Liver (tissue), 9 donors: Measurements from ENCODE around the gene CELF5. TPM values are rescaled to one million over a fixed set of nuclear protein-coding genes. Genes with fewer than 3 reads are reported as not detected.

Experiments used
- DNase-seq: peaks from one replicate; pipeline ENCODE4 v3.0.0-alpha.2; 2017; ENCODE audit warnings: low spot score
- H3K27ac ChIP-seq, 2 donors: one replicate each; pipeline ENCODE4 v1.7.0; 2013; ENCODE audit warnings: inconsistent platforms in 2 of 2, low read length in 2 of 2, control low read depth in 1 of 2, low read depth in 1 of 2, mild to moderate bottlenecking in 1 of 2
- H3K27me3 ChIP-seq, 4 donors: one replicate each; pipeline versions ENCODE4 v1.6.1 to v1.7.0; 2013; ENCODE audit warnings: low read length in 3 of 4, inconsistent platforms in 1 of 4, mild to moderate bottlenecking in 1 of 4, moderate library complexity in 1 of 4; ENCODE audit not compliant: control insufficient read depth in 4 of 4, insufficient read depth in 4 of 4
- H3K36me3 ChIP-seq, 4 donors: one replicate each; pipeline versions ENCODE4 v1.6.1 to v1.7.0; 2013; ENCODE audit warnings: low read length in 3 of 4, mild to moderate bottlenecking in 3 of 4, low read depth in 1 of 4, moderate library complexity in 1 of 4; ENCODE audit not compliant: control insufficient read depth in 4 of 4, insufficient read depth in 3 of 4
- H3K4me1 ChIP-seq, 4 donors: one replicate each; pipeline versions ENCODE4 v1.6.1 to v1.7.0; 2013; ENCODE audit warnings: low read length in 3 of 4, mild to moderate bottlenecking in 3 of 4, moderate library complexity in 1 of 4; ENCODE audit not compliant: control insufficient read depth in 4 of 4, insufficient read depth in 4 of 4
- H3K4me3 ChIP-seq, 3 donors: one replicate each; pipeline versions ENCODE4 v1.6.1 to v1.7.0; 2013; ENCODE audit warnings: low read length in 3 of 3, control low read depth in 1 of 3, low read depth in 1 of 3, mild to moderate bottlenecking in 1 of 3
- H3K9ac ChIP-seq, 2 donors: one replicate each; pipeline ENCODE4 v1.7.0; 2013; ENCODE audit warnings: low read length in 2 of 2, mild to moderate bottlenecking in 2 of 2, moderate library complexity in 2 of 2, control low read depth in 1 of 2, low read depth in 1 of 2
- H3K9me3 ChIP-seq, 4 donors: one replicate each; pipeline versions ENCODE4 v1.6.1 to v1.7.0; 2013; ENCODE audit warnings: low read length in 3 of 4; ENCODE audit not compliant: control insufficient read depth in 4 of 4
- EGR1 ChIP-seq, 2 donors: IDR thresholded peaks; 2 replicates each; pipeline ENCODE4 v1.6.1; 2016 to 2018; ENCODE audit warnings: antibody characterized with exemption in 2 of 2, low read depth in 2 of 2
- FOXA1 ChIP-seq: IDR thresholded peaks from 2 replicates; pipeline ENCODE4 v1.6.1; 2016; ENCODE audit warnings: antibody characterized with exemption
- FOXA2 ChIP-seq: IDR thresholded peaks from 2 replicates; pipeline ENCODE4 v1.6.1; 2016; ENCODE audit warnings: antibody characterized with exemption
- GABPA ChIP-seq, 2 donors: IDR thresholded peaks in 1 of 2; conservative IDR thresholded peaks in 1 of 2; 2 replicates each; pipeline ENCODE4 v1.6.1; 2016; ENCODE audit warnings: antibody characterized with exemption in 2 of 2, mild to moderate bottlenecking in 1 of 2, moderate library complexity in 1 of 2
- HNF4A ChIP-seq, 2 donors: conservative IDR thresholded peaks; 2 replicates each; pipeline ENCODE4 v1.6.1; 2016; ENCODE audit warnings: antibody characterized with exemption in 2 of 2, mild to moderate bottlenecking in 2 of 2
- HNF4G ChIP-seq: IDR thresholded peaks from 2 replicates; pipeline ENCODE4 v1.6.1; 2016; ENCODE audit warnings: antibody characterized with exemption
- JUND ChIP-seq, 2 donors: IDR thresholded peaks; 2 replicates each; pipeline ENCODE4 v1.6.1; 2016; ENCODE audit warnings: antibody characterized with exemption in 2 of 2
- NR2F2 ChIP-seq: IDR thresholded peaks from 2 replicates; pipeline ENCODE4 v1.6.1; 2016; ENCODE audit warnings: antibody characterized with exemption
- RAD21 ChIP-seq, 2 donors: IDR thresholded peaks; 2 replicates each; pipeline ENCODE4 v1.6.1; 2016; ENCODE audit warnings: antibody characterized with exemption in 2 of 2, mild to moderate bottlenecking in 2 of 2
- RXRA ChIP-seq, 2 donors: IDR thresholded peaks; 2 replicates each; pipeline ENCODE4 v1.6.1; 2017 to 2018; ENCODE audit warnings: antibody characterized with exemption in 2 of 2, mild to moderate bottlenecking in 1 of 2
- SP1 ChIP-seq: IDR thresholded peaks from 2 replicates; pipeline ENCODE4 v1.6.1; 2018; ENCODE audit warnings: antibody characterized with exemption, mild to moderate bottlenecking
- TAF1 ChIP-seq: conservative IDR thresholded peaks from 2 replicates; pipeline ENCODE4 v1.6.1; 2016; ENCODE audit warnings: antibody characterized with exemption, mild to moderate bottlenecking
- YY1 ChIP-seq: IDR thresholded peaks from 2 replicates; pipeline ENCODE4 v1.6.1; 2016; ENCODE audit warnings: antibody characterized with exemption, mild to moderate bottlenecking
- WGBS: extraction: QIAGEN DNeasy Blood & Tissue Kit; methylation state at CpG from one replicate; pipeline ENCODE4 v1.1.7; 2013; 5-methylcytosine and 5-hydroxymethylcytosine counted together
- polyA plus RNA-seq, 2 donors: library from polyadenylated mRNA; stranded (reverse) in 1 of 2; unstranded in 1 of 2; fragments of 200-250 nt in 1 of 2; fragments of >200 nt in 1 of 2; fragmentation: Nextera tagmentation in 1 of 2; extraction: Ambion mirVana in 1 of 2; gene quantifications; one replicate each; pipeline versions ENCODE4 v1.2.1 to v1.2.3, GENCODE V29; 2013 to 2015
- total RNA-seq, 2 donors: library from RNA; depleted of rRNA; stranded (reverse); fragments of >200 nt; gene quantifications; one replicate each; pipeline ENCODE4 v1.2.3, GENCODE V29; 2014
- TF ChIP-seq, protein P1 (sequence below): IDR thresholded peaks from 2 replicates; pipeline ENCODE4 v1.6.1; 2016; ENCODE audit warnings: antibody characterized with exemption
- TF ChIP-seq, protein P2 (sequence below): fragments of 150-350 bp; IDR thresholded peaks from 2 replicates; pipeline ENCODE4 v1.5.1; 2017; ENCODE audit warnings: improper control_type of control experiment, low read depth, low read length; ENCODE audit not compliant: missing input control
- TF ChIP-seq, protein P3 (sequence below): IDR thresholded peaks from 2 replicates; pipeline ENCODE4 v1.6.1; 2016; ENCODE audit warnings: antibody characterized with exemption, mild to moderate bottlenecking
- TF ChIP-seq, protein P4 (sequence below): IDR thresholded peaks from 2 replicates; pipeline ENCODE4 v1.6.1; 2016; ENCODE audit warnings: antibody characterized with exemption
- donor health status: healthy.
- donor health status: healthy.
- donor health status: healthy.
- donor health status: healthy.
- donor health status: healthy.

Gene CELF5
- total and polyA plus RNA-seq, 4 donors, result 0.06 to 0.50 (median 0.26) TPM

DNA sequence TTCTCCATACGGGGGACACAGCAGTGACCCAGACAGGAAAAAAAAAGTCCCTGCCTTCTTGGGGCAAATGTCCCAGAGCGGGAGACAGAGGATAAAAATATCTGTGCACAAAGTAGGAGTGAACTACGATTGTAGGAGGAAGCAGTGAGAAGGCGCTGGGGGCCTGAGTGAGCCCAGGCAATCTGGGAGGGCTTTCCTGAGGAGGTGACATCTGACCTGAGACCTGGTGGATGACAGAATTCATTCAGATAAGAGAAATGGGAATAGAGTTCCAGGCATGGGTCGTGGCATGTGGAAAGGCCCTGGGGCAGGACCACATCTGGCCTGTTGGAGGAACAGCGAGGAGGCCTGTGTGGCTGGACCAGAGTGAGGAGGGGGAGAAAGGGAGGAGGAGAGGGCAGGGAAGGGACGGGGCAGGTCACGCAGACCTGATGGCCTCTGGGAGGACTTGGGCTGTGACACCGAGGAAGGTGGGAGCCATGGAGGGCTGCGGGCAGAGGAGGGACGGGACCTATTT is 91.7 kb downstream of the CELF5 start:
- 89% methylated on average over 11 of the region's 11 CpGs for WGBS
- Histone ChIP-seq H3K4me3 (no peak overlapping the region), H3K36me3 (no peaks in the 10 kb centered on the region), H3K27me3 (peaks cover 0 to 8% (median 1%) of the 10 kb centered on the region in 4 donors), H3K27ac (no peak overlapping the region), H3K4me1 (no peaks in the 10 kb centered on the region), H3K9ac (no peak overlapping the region), H3K9me3 (no peaks in the 10 kb centered on the region)
- TF ChIP-seq HNF4G (no peak), GABPA (IDR thresholded peaks at IDR 0.05 in 1 of 2, conservative IDR thresholded peaks at IDR 0.05 in 1 of 2) (no peak), EGR1 (IDR thresholded peaks at IDR 0.05; ENCODE audit: low read depth in 2 of 2) (no peak), HNF4A (conservative IDR thresholded peaks at IDR 0.05) (no peak), NR2F2 (no peak), RXRA (IDR thresholded peaks at IDR 0.05) (no peak), YY1 (no peak), TAF1 (no peak), FOXA2 (no peak), FOXA1 (no peak), RAD21 (IDR thresholded peaks at IDR 0.05) (no peak)
- TF ChIP-seq, protein P1, sequence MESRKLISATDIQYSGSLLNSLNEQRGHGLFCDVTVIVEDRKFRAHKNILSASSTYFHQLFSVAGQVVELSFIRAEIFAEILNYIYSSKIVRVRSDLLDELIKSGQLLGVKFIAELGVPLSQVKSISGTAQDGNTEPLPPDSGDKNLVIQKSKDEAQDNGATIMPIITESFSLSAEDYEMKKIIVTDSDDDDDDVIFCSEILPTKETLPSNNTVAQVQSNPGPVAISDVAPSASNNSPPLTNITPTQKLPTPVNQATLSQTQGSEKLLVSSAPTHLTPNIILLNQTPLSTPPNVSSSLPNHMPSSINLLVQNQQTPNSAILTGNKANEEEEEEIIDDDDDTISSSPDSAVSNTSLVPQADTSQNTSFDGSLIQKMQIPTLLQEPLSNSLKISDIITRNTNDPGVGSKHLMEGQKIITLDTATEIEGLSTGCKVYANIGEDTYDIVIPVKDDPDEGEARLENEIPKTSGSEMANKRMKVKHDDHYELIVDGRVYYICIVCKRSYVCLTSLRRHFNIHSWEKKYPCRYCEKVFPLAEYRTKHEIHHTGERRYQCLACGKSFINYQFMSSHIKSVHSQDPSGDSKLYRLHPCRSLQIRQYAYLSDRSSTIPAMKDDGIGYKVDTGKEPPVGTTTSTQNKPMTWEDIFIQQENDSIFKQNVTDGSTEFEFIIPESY, result no peak
- TF ChIP-seq, protein P2, sequence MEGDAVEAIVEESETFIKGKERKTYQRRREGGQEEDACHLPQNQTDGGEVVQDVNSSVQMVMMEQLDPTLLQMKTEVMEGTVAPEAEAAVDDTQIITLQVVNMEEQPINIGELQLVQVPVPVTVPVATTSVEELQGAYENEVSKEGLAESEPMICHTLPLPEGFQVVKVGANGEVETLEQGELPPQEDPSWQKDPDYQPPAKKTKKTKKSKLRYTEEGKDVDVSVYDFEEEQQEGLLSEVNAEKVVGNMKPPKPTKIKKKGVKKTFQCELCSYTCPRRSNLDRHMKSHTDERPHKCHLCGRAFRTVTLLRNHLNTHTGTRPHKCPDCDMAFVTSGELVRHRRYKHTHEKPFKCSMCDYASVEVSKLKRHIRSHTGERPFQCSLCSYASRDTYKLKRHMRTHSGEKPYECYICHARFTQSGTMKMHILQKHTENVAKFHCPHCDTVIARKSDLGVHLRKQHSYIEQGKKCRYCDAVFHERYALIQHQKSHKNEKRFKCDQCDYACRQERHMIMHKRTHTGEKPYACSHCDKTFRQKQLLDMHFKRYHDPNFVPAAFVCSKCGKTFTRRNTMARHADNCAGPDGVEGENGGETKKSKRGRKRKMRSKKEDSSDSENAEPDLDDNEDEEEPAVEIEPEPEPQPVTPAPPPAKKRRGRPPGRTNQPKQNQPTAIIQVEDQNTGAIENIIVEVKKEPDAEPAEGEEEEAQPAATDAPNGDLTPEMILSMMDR, result no peak
- TF ChIP-seq, protein P3, sequence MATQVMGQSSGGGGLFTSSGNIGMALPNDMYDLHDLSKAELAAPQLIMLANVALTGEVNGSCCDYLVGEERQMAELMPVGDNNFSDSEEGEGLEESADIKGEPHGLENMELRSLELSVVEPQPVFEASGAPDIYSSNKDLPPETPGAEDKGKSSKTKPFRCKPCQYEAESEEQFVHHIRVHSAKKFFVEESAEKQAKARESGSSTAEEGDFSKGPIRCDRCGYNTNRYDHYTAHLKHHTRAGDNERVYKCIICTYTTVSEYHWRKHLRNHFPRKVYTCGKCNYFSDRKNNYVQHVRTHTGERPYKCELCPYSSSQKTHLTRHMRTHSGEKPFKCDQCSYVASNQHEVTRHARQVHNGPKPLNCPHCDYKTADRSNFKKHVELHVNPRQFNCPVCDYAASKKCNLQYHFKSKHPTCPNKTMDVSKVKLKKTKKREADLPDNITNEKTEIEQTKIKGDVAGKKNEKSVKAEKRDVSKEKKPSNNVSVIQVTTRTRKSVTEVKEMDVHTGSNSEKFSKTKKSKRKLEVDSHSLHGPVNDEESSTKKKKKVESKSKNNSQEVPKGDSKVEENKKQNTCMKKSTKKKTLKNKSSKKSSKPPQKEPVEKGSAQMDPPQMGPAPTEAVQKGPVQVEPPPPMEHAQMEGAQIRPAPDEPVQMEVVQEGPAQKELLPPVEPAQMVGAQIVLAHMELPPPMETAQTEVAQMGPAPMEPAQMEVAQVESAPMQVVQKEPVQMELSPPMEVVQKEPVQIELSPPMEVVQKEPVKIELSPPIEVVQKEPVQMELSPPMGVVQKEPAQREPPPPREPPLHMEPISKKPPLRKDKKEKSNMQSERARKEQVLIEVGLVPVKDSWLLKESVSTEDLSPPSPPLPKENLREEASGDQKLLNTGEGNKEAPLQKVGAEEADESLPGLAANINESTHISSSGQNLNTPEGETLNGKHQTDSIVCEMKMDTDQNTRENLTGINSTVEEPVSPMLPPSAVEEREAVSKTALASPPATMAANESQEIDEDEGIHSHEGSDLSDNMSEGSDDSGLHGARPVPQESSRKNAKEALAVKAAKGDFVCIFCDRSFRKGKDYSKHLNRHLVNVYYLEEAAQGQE, result no peak
- DNase-seq, result no peak

DNA sequence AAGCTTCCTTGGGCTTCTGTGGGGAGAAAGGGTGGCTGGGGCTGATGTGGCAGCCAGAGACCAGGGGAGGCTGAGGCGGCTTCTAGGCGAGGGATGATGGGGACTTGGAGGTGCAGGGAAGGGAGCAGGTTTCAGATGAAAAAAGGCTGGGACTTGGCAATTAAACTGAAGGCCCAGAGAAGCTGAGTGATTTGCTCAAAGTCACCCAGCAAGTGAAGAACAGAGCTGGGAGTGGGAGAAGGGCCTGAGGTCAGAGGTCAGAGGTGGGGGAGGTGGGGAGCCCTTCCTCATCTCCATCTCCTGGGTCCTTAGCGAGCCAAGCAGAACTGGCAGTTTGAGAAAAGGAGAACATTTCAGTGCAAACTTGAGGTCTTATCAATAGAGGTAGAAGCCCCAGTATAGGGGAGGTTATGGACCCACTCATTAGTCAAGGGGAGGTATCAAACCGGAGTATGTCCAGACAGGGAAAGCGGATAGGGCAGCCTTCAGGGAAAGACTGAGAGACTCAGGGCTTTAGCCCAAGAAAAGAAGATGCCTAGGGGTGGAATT is 92.3 kb downstream of the CELF5 start:
- H3K4me3 ChIP-seq, result no peak overlapping the region
- no peaks in the 10 kb centered on the region for H3K4me1 ChIP-seq
- H3K27me3 ChIP-seq, result peaks cover 0 to 8% (median 1%) of the 10 kb centered on the region in 4 donors
- H3K9ac ChIP-seq, result no peak overlapping the region
- no peaks in the 10 kb centered on the region for H3K9me3 ChIP-seq
- TF ChIP-seq HNF4G (no peak), SP1 (no peak), TAF1 (no peak), JUND (IDR thresholded peaks at IDR 0.05) (no peak), FOXA1 (no peak), FOXA2 (no peak), GABPA (IDR thresholded peaks at IDR 0.05 in 1 of 2, conservative IDR thresholded peaks at IDR 0.05 in 1 of 2) (no peak), HNF4A (conservative IDR thresholded peaks at IDR 0.05) (no peak), RXRA (IDR thresholded peaks at IDR 0.05) (no peak)
- TF ChIP-seq, protein P4, sequence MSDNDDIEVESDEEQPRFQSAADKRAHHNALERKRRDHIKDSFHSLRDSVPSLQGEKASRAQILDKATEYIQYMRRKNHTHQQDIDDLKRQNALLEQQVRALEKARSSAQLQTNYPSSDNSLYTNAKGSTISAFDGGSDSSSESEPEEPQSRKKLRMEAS, result no peak
- WGBS, result 90% methylated on average over 5 of the region's 5 CpGs
- no peak overlapping the region for H3K27ac ChIP-seq
- no peak for DNase-seq
- no peaks in the 10 kb centered on the region for H3K36me3 ChIP-seq
